ENCODE results near the gene CXCL13.
"Not testable (repeated sequence)": the region's sequence is repeated elsewhere in the genome, so short reads cannot be mapped to it uniquely, and the experiment has no call there.

CXCL13 gene

GRCh38 chr4:77600521-77601451 is 4.8 kb upstream of the CXCL13 start:
- in situ Hi-C loops (cut with MboI; ENCODE audit: low sequenced_read_pairs), result no loop called here

DNA sequence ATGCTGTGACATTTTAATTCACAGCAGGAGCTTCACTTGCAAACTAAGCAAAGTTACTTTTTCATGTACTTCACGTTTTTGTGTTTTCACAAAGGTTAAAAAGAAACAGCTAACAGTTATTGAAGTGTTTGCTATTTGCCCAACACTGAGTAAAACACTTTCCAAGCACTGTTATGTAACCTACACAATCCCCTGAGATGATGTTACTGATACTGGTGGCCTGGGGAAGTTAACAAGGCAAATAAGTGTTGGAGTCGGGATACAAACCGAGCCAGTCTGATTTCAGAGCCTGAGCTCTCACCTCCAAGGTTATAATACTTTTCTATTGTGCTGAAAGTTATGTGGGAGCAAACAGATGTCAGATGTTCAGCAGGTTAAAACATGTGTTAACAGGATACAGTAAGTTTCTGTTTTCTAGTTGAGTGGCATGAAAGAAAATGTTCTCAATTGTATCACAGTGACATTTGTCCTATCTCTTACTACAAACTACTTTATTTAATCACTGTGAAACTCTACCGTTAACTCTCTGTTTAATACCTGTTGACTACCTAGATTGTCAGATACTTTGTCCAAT is 3.9 kb upstream of the CXCL13 start:
- in situ Hi-C loops (cut with MboI; ENCODE audit: low sequenced_read_pairs), result no loop called here

DNA sequence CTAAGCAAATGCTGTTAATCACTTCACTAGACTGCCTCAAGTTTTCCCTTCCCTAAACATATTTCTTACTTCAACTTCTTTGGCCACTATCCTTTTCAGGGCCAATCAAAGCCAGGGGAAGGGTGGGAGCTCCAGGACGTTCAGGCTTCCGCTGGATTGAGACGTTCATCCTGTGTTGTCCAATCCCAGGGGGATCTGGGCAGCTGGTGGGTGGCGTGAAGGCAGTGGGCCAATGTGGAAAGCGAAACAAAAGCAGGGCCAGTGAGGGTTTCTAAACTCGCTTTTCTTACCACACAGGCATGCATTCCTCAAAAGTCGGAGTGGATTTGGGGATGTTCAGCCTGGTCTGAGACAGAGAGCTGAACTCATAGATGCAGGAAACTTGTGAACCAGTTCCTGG is 7.6 kb downstream of the CXCL13 start:
- in situ Hi-C loops (cut with MboI; ENCODE audit: low sequenced_read_pairs), result no loop called here

DNA sequence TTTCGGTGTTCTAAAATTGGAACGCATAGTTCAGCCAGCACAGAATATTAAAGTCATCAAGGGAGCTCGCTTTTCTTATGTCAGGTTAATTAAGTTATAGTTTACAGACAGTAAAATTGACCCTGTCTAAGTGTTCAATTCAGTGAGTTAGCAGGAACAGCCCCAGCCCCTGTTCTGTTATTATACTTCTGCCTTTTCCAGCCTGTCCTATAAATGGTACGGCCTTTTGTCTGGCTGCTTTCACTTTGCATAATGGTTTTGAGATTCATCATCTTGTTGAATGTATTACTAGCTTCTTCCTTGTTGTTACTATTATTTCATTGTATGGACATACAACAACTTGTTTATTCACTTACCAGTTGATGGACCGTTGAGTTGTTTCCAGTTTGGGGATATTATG is 9.5 kb downstream of the CXCL13 start:
- in situ Hi-C loops (cut with MboI; ENCODE audit: low sequenced_read_pairs), result no loop called here

DNA sequence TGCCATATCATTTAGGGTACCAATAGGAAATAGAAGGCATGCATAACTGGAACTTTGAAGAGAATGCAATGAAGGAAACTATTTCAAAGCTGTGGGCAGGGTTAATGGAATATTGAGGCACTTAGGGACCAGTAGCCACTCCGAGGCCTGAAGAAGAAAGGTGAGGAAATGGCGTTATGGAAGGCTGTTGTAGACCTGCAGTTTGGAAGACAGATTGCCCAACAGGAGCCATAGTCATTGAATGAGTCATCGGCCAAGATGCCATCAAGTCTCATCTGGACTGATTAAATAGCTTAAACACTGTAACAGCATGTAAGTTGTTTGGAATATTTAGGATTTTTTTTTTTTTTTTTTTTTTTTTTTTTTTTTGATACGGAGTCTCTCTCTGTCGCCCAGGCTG is 11.6 kb downstream of the CXCL13 start:
- in situ Hi-C loops (cut with MboI; ENCODE audit: low sequenced_read_pairs), result no loop called here

DNA sequence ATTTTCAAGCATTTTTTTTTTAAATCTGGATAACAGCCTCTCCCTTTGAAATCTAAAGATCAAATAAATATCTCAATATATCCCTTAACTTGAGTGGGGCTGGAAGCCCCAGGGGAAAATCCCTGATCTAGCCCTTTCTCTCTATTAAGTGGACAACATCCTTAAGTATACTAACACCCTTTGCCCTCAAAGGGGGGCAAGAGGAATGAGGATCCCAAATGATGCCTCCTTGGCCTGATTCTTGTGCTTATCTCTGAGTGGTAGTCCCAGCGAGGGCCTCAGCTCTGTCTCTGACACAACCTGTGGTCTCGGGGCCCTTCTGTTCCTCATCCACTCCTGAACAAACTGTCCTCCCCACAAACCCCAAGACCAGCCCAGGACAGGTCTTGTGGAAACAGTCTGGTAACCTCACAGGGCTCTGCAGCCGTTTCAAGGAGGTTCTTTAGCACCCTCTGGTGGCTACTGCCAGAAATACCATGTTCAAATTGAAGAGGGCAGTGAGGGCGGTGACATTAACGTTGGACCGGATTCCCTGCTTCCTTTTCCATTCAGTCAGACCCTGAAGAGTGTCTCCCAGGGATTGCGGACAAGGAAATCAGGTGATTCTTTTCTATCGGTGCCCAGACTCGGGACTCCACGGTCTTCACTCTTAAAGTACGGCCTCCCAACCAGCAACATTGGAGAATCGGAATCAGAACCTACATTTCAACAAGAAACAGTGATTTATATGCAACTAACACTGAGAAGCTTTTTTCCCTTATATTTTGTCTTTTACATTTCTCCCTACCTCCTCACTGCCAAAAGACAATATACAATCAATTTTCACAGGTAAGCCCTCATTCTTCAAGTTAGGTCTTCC is 13.0 kb downstream of the CXCL13 start:
- in situ Hi-C loops (cut with MboI; ENCODE audit: low sequenced_read_pairs), result no loop called here

GRCh38 chr4:77619408-77619807 is 13.8 kb downstream of the CXCL13 start:
- in situ Hi-C loops (cut with MboI; ENCODE audit: low sequenced_read_pairs), result no loop called here

DNA sequence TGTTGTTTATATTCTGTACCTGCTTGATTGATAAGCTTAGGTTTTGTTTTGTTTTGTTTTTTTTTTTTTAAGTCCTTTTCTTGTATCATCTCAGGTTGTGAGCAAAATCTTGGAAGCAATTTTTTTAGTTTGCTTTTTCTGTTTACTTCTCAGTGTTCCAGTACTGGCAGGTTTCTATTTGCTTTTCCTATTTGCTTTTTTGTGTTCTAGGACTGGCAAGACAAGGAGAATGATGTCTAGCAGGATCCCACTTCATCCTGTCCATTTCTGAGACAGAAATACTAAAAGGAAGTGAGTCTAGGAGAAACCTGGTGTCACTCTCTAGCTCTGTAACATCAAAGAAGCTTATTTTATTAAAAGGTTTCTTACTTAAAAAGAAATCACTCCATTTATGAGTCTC is 15.6 kb downstream of the CXCL13 start:
- in situ Hi-C loops (cut with MboI; ENCODE audit: low sequenced_read_pairs), result no loop called here

GRCh38 chr4:77623091-77623490 is 17.5 kb downstream of the CXCL13 start:
- in situ Hi-C loops (cut with MboI; ENCODE audit: low sequenced_read_pairs), result no loop called here

DNA sequence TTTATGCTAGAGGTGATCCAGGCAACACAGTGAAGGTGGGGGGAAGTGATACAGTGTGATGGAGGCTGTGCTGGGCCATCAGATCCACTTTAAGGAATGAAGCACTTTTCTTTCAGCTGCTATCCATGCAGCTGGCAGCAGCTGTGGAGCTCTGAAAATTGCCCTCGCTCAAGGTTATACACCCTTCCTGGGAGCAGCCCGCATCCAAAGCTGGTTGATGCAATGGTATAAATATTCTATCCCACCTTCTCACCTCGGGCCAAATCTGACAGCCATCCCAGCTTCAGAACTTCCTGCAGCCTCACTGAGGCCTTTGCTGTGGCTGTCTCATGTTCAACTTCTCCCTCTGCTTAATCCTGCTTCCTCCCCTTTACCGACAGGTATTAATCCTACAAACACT is 18.6 kb downstream of the CXCL13 start:
- in situ Hi-C loops (cut with MboI; ENCODE audit: low sequenced_read_pairs), result no loop called here

GRCh38 chr4:77625485-77625884 is 19.9 kb downstream of the CXCL13 start:
- in situ Hi-C loops (cut with MboI; ENCODE audit: low sequenced_read_pairs), result no loop called here

- in situ Hi-C loops (cut with MboI; ENCODE audit: low sequenced_read_pairs), result no loop called here
Measured at GRCh38 chr4:77629885-77630284, 24.3 kb downstream of the CXCL13 start.

- in situ Hi-C loops (cut with MboI; ENCODE audit: low sequenced_read_pairs), result no loop called here
Measured at GRCh38 chr4:77631276-77631675, 25.7 kb downstream of the CXCL13 start.

DNA sequence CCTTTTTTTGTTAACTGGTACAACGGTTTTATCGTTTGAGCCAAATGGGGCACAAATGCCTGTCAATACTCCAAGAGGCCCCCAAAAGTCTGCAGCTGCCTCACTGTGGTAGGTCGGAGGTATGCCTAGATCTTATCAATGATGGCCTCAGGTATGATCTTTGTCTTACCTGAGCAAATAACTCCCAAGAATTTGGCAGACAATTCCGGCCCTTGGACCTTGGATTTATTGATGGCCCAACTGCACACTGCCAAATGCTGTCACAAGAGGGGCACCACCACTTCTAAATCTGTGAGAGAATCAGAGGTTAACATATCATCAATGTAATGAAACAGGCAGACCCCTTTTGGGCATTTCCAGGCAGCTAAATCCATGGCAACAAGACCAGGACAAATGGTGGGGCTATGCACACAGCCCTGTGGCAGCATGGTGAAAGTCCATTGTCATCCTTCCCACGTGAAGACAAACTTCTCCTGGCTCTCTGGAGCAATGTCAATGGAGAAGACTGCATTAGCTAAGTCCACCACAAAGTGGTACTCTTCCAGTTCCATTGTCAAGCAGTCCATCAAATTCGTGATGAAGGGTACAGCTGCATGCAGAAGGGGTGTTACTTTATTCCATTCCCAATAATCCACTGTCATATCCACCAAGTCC is 28.6 kb downstream of the CXCL13 start:
- in situ Hi-C loops (cut with MboI; ENCODE audit: low sequenced_read_pairs), result no loop called here

GRCh38 chr4:77635246-77635645 is 29.6 kb downstream of the CXCL13 start:
- in situ Hi-C loops (cut with MboI; ENCODE audit: low sequenced_read_pairs), result no loop called here

- in situ Hi-C loops (cut with MboI; ENCODE audit: low sequenced_read_pairs), result no loop called here
Measured at GRCh38 chr4:77635876-77636275, 30.3 kb downstream of the CXCL13 start.

DNA sequence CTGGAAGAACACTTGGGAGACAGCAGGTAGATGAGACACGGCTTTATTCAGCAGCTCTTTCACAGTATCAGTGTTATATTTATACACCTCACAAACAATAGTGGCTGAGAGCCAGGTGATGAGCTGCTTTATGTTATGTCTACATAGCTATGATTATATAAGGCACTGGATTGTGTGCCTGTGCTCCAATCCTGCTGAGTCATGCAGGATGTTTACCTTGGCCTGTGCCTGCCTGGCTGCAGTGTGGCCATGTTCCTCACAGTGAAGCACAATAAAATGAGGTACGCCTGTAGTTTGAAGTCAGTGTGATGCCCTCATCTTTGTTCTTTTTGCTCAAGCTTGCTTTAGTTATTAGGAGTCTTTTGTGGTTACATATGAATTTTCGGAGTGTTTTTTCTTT is 31.3 kb downstream of the CXCL13 start:
- in situ Hi-C loops (cut with MboI; ENCODE audit: low sequenced_read_pairs), result no loop called here

DNA sequence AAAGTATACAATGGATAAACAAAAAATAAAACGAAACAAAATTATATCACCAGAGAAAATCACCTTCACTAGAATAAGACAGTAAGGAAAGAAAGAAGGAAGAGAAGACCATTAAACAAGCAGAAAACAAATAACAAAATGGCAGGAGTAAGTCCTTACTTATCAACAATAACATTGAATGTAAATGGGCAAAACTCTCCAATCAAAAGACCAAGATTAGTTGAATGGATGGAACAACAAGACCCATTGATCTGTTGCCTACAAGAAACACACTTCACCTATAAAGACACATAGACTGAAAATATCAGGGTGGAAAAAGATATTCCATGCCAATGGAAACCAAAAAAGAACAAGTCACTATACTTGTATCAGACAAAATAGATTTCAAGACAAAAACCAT is 38.4 kb downstream of the CXCL13 start:
- in situ Hi-C loops (cut with MboI; ENCODE audit: low sequenced_read_pairs), result not testable (repeated sequence)

- in situ Hi-C loops (cut with MboI; ENCODE audit: low sequenced_read_pairs), result no loop called here
Measured at GRCh38 chr4:77650787-77651186, 45.2 kb downstream of the CXCL13 start.

GRCh38 chr4:77651820-77652219 is 46.2 kb downstream of the CXCL13 start:
- in situ Hi-C loops (cut with MboI; ENCODE audit: low sequenced_read_pairs), result no loop called here

All from hTERT RPE-1 (cell line).